Activated CD4-positive, alpha-beta T cell treated with anti-CD3 and anti-CD28 coated beads, Interleukin-10, Interleukin-2, amounts not matched to agents 100 ng/mL and 50 ng/mL, durations not matched to agents 16 hours and 8 hours (primary cell): ENCODE data around the gene DOCK1.

Experiments used
- DNase-seq: peaks from one replicate; pipeline ENCODE4 v3.0.0-alpha.2; 2020

DOCK1 gene

GRCh38 chr10:127243490-127244272 lies 338.5 kb downstream of the DOCK1 start:
- peak; percentile 35 for DNase-seq

- no peak for DNase-seq
These were observed 340.2 kb downstream of the DOCK1 start for GRCh38 chr10:127245456-127245855.

- DNase-seq = no peak
These were observed 344.8 kb downstream of the DOCK1 start for GRCh38 chr10:127250031-127250430.

- no peak for DNase-seq
These were observed 347.6 kb downstream of the DOCK1 start for GRCh38 chr10:127252818-127253217.

GRCh38 chr10:127254276-127254675 lies 349.0 kb downstream of the DOCK1 start:
- peak; percentile 27 for DNase-seq

GRCh38 chr10:127257395-127257794 lies 352.2 kb downstream of the DOCK1 start:
- no peak for DNase-seq

- DNase-seq = no peak
These were observed 354.1 kb downstream of the DOCK1 start for GRCh38 chr10:127259347-127259746.

- DNase-seq = no peak
These were observed 357.4 kb downstream of the DOCK1 start for GRCh38 chr10:127262606-127263005.

- DNase-seq = no peak
These were observed 360.1 kb downstream of the DOCK1 start for GRCh38 chr10:127265288-127265687.

- no peak for DNase-seq
These were observed 361.2 kb downstream of the DOCK1 start for GRCh38 chr10:127266431-127266830.

- no peak for DNase-seq
These were observed 362.2 kb downstream of the DOCK1 start for GRCh38 chr10:127267442-127267841.

GRCh38 chr10:127272076-127272475 lies 366.8 kb downstream of the DOCK1 start:
- DNase-seq = no peak

- DNase-seq = no peak
These were observed 370.0 kb downstream of the DOCK1 start for GRCh38 chr10:127275272-127275671.

- DNase-seq = no peak
These were observed 370.7 kb downstream of the DOCK1 start for GRCh38 chr10:127275793-127276450.

- no peak for DNase-seq
These were observed 371.7 kb downstream of the DOCK1 start for GRCh38 chr10:127276794-127277462.

GRCh38 chr10:127278001-127278400 lies 372.8 kb downstream of the DOCK1 start:
- DNase-seq = no peak

GRCh38 chr10:127279334-127279774 lies 374.1 kb downstream of the DOCK1 start:
- DNase-seq = no peak

- no peak for DNase-seq
These were observed 375.2 kb downstream of the DOCK1 start for GRCh38 chr10:127280446-127280845.

GRCh38 chr10:127283017-127283416 lies 377.8 kb downstream of the DOCK1 start:
- DNase-seq = no peak

GRCh38 chr10:127283576-127283975 lies 378.3 kb downstream of the DOCK1 start:
- DNase-seq = no peak

GRCh38 chr10:127290850-127291249 lies 385.6 kb downstream of the DOCK1 start:
- no peak for DNase-seq

GRCh38 chr10:127291329-127291728 lies 386.1 kb downstream of the DOCK1 start:
- no peak for DNase-seq

- DNase-seq = no peak
These were observed 387.7 kb downstream of the DOCK1 start for GRCh38 chr10:127292888-127293287.

- peak; percentile 79 for DNase-seq
These were observed 388.4 kb downstream of the DOCK1 start for GRCh38 chr10:127293640-127294039.
